ENCODE data around the gene MPEG1. TPM values are rescaled to one million over a fixed set of nuclear protein-coding genes. Genes with fewer than 3 reads are reported as not detected.

Gene MPEG1
- total RNA-seq, 1 experiment from 2014 or later: not detected

DNA sequence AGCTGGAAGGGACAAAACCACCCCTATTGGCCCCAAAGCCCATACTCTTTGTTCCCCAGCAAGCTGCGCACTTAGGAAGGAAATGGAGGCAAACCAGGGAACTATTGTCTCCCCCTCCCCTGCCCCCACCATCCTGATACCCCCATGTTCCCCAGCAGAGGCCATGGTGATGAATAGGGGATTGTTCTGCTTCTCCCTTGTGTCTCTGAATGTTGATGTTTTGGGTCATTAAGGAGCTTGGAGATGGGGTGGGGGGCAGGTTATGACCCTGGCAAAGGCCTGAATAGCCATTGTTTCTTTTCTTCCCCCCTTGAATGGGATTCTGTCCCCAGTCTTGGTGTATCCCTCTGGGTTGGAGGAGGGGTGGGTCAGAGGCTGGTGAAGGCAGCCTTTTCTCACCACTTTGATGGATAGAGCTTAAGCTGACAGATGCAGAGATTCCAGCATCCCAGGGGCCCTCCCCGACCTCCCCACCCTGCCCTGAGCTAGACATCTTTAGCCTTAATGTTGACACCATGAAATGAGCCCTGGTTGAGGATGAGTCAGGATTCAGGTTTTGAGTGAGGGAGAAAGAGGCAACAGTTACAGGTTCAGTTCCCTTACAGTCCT is 32.5 kb downstream of the MPEG1 start:
- Mint-ChIP-seq H3K4me3 (no peak overlapping the region), H3K36me3 (ENCODE audit: insufficient read depth in 1 of 3, low read depth in 3 of 3) (peaks cover 16 to 40% (median 37%) of the 10 kb centered on the region in 3 experiments; a peak in 6 of 7 replicates)
- H4K20me1 ChIP-seq (ENCODE audit: control insufficient read depth, insufficient read depth, insufficient read length): no peaks in the 10 kb centered on the region

More for the DNA sequence above, 32.5 kb downstream of the MPEG1 start:
- Histone ChIP-seq H2BK15ac (ENCODE audit: low read depth, low read length) (no peak overlapping the region), H2BK12ac (ENCODE audit: insufficient read length, low read depth, low read length) (no peak overlapping the region), H3K4ac (ENCODE audit: low read depth, low read length) (no peak overlapping the region), H3K14ac (ENCODE audit: insufficient read depth, low read length) (no peak overlapping the region), H2BK120ac (ENCODE audit: low read depth, low read length, poor library complexity, severe bottlenecking) (no peak overlapping the region), H3K18ac (ENCODE audit: insufficient read length, low read depth, low read length) (no peak overlapping the region), H3K27ac (ENCODE audit: insufficient read length, low read depth, low read length) (no peak overlapping the region), H3T11ph (ENCODE audit: low read length) (no peak overlapping the region), H2BK20ac (ENCODE audit: low read depth, low read length, poor library complexity, severe bottlenecking) (no peak overlapping the region), H2AK5ac (ENCODE audit: insufficient read length, low read length) (no peak overlapping the region), H3K4me2 (ENCODE audit: insufficient read depth, insufficient read length, low read length) (no peak overlapping the region), H3K56ac (ENCODE audit: insufficient read length, low read depth, low read length) (no peak overlapping the region), H2AFZ (ENCODE audit: low read length) (no peak overlapping the region), H4K91ac (ENCODE audit: insufficient read length, low read depth, low read length) (no peak overlapping the region), H3K27me3 (ENCODE audit: insufficient read depth, low read length) (no peaks in the 10 kb centered on the region), H4K5ac (ENCODE audit: insufficient read length, low read depth, low read length) (no peak overlapping the region), H3K79me2 (ENCODE audit: insufficient read depth, low read length) (no peaks in the 10 kb centered on the region; the same call in 1 of the 2 replicates), H3K9me3 (ENCODE audit: control insufficient read depth, low read depth, low read length) (no peaks in the 10 kb centered on the region), H3K4me1 (ENCODE audit: insufficient read depth, low read length) (peaks cover 3% of the 10 kb centered on the region), H3K79me1 (ENCODE audit: insufficient read depth, low read depth, low read length, poor library complexity, severe bottlenecking) (peaks cover 3% of the 10 kb centered on the region), H3K23me2 (ENCODE audit: insufficient read length, low read depth, low read length, poor library complexity, severe bottlenecking) (no peaks in the 10 kb centered on the region), H4K8ac (replicated peaks; ENCODE audit: insufficient read length, low read depth, low read length) (no peak overlapping the region), H2BK5ac (ENCODE audit: insufficient read length, low read length) (no peak overlapping the region), H3K9ac (ENCODE audit: extremely low read depth, insufficient read length, low read length) (no peak overlapping the region), H3K23ac (ENCODE audit: insufficient read length, low read depth, low read length) (no peak overlapping the region)
- DNase-seq: no peak
- WGBS (ENCODE audit: extremely low coverage, insufficient read length, low lambda C conversion rate): no CpG with 5 or more reads among the region's 2 CpGs
- TF ChIP-seq, protein P1, sequence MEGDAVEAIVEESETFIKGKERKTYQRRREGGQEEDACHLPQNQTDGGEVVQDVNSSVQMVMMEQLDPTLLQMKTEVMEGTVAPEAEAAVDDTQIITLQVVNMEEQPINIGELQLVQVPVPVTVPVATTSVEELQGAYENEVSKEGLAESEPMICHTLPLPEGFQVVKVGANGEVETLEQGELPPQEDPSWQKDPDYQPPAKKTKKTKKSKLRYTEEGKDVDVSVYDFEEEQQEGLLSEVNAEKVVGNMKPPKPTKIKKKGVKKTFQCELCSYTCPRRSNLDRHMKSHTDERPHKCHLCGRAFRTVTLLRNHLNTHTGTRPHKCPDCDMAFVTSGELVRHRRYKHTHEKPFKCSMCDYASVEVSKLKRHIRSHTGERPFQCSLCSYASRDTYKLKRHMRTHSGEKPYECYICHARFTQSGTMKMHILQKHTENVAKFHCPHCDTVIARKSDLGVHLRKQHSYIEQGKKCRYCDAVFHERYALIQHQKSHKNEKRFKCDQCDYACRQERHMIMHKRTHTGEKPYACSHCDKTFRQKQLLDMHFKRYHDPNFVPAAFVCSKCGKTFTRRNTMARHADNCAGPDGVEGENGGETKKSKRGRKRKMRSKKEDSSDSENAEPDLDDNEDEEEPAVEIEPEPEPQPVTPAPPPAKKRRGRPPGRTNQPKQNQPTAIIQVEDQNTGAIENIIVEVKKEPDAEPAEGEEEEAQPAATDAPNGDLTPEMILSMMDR (conservative IDR thresholded peaks at IDR 0.05): no peak
- Mint-ChIP-seq H3K27me3 (ENCODE audit: low read depth) (no peaks in the 10 kb centered on the region; the same call in 1 of the 2 replicates), H3K4me1 (peaks cover 25 to 49% of the 10 kb centered on the region in 2 experiments), H3K9me3 (peaks cover 8 to 12% of the 10 kb centered on the region in 2 experiments; a peak in 3 of 5 replicates), H3K27ac (no peak overlapping the region)
